Lower lobe of right lung (tissue), 2 donors: ENCODE results near the gene CDH8. TPM values are rescaled to one million over a fixed set of nuclear protein-coding genes. Genes with fewer than 3 reads are reported as not detected.

Experiments
- ATAC-seq, 2 donors: fragments of 200-7000 bp; cut with Tn5 transposase; one replicate each; pipeline ENCODE4 v1.9.1; 2020 to 2022; ENCODE audit warnings: mild to moderate bottlenecking in 2 of 2, moderate library complexity in 2 of 2
- DNase-seq: peaks from one replicate; pipeline ENCODE4 v3.0.0-alpha.2; 2020
- H3K27ac ChIP-seq: fragments of 200-600 bp; one replicate; pipeline ENCODE4 v1.8.0; 2022
- H3K27me3 ChIP-seq: fragments of 200-600 bp; one replicate; pipeline ENCODE4 v1.8.0; 2022; ENCODE audit warnings: low read depth
- H3K36me3 ChIP-seq: fragments of 200-600 bp; one replicate; pipeline ENCODE4 v1.8.0; 2022; ENCODE audit warnings: mild to moderate bottlenecking
- H3K4me1 ChIP-seq: fragments of 200-600 bp; one replicate; pipeline ENCODE4 v1.8.0; 2022
- H3K4me3 ChIP-seq: fragments of 200-600 bp; one replicate; pipeline ENCODE4 v1.8.0; 2022; ENCODE audit warnings: mild to moderate bottlenecking
- H3K9me3 ChIP-seq: fragments of 200-600 bp; one replicate; pipeline ENCODE4 v1.8.0; 2022
- CTCF ChIP-seq: fragments of 200-600 bp; IDR thresholded peaks from one replicate; pipeline ENCODE4 v1.8.0; 2022; ENCODE audit warnings: antibody characterized with exemption, mild to moderate bottlenecking
- intact Hi-C: fragments of 100-400 bp; cut with DNase I; formaldehyde crosslinking; loops from one replicate; pipeline ENCODE4 v1.11.0; 2022
- total RNA-seq: library from RNA; stranded (reverse); fragmentation: NEBNext Ultra II Directional; extraction: Animal tissue kit (Norgen Biotek cat#: 25700); gene quantifications from one replicate; pipeline ENCODE4 v1.2.1, GENCODE V29; 2021
- donor health status: DM: no; HTN: yes; CAD: no; lungs with severe emphysema.

CDH8 gene
- total RNA-seq, 1 donor from 2014 or later = 0.71 TPM

GRCh38 chr16:62038225-62038624, 2.0 kb upstream of the CDH8 start:
- no peaks in the 10 kb centered on the region for H3K36me3 ChIP-seq
- H3K4me1 ChIP-seq = peaks cover 10% of the 10 kb centered on the region
- TF ChIP-seq CTCF = no peak
- intact Hi-C loops = no loop called here
- H3K4me3 ChIP-seq = no peak overlapping the region
- H3K27ac ChIP-seq = no peak overlapping the region
- ATAC-seq (no peak), DNase-seq (no peak)
- H3K27me3 ChIP-seq = peaks cover 40% of the 10 kb centered on the region
- no peaks in the 10 kb centered on the region for H3K9me3 ChIP-seq

- Histone ChIP-seq H3K4me1 (peaks cover 10% of the 10 kb centered on the region), H3K4me3 (no peak overlapping the region), H3K27ac (no peak overlapping the region), H3K36me3 (no peaks in the 10 kb centered on the region), H3K9me3 (no peaks in the 10 kb centered on the region), H3K27me3 (peaks cover 45% of the 10 kb centered on the region)
- intact Hi-C loops = no loop called here
- no peak for TF ChIP-seq CTCF
- ATAC-seq = no peak
- DNase-seq = no peak
Measured at GRCh38 chr16:62036802-62037135, 531 bp upstream of the CDH8 start.

GRCh38 chr16:62035115-62036092, 834 bp downstream of the CDH8 start:
- no peaks in the 10 kb centered on the region for H3K9me3 ChIP-seq
- no peak for DNase-seq
- no peak for TF ChIP-seq CTCF
- H3K4me1 ChIP-seq = peaks cover 10% of the 10 kb centered on the region
- H3K27me3 ChIP-seq = peaks cover 45% of the 10 kb centered on the region
- H3K27ac ChIP-seq = no peak overlapping the region
- peak; percentile 21 to 37 for ATAC-seq
- intact Hi-C loops = no loop called here
- H3K4me3 ChIP-seq = peak overlapping the region; percentile 37
- no peaks in the 10 kb centered on the region for H3K36me3 ChIP-seq

- H3K36me3 ChIP-seq = no peaks in the 10 kb centered on the region
- H3K9me3 ChIP-seq = no peaks in the 10 kb centered on the region
- DNase-seq (no peak), ATAC-seq (no peak)
- peaks cover 10% of the 10 kb centered on the region for H3K4me1 ChIP-seq
- intact Hi-C loops = no loop called here
- H3K27ac ChIP-seq = no peak overlapping the region
- peak overlapping the region; percentile 37 for H3K4me3 ChIP-seq
- no peak for TF ChIP-seq CTCF
- peaks cover 42% of the 10 kb centered on the region for H3K27me3 ChIP-seq
Measured at GRCh38 chr16:62034231-62035114, 1.8 kb downstream of the CDH8 start.

GRCh38 chr16:62033065-62033464, 3.2 kb downstream of the CDH8 start:
- H3K27ac ChIP-seq = no peak overlapping the region
- no peak overlapping the region for H3K4me3 ChIP-seq
- H3K27me3 ChIP-seq = peaks cover 41% of the 10 kb centered on the region
- no peak for DNase-seq
- intact Hi-C loops = no loop called here
- peaks cover 10% of the 10 kb centered on the region for H3K4me1 ChIP-seq
- no peak for ATAC-seq
- no peaks in the 10 kb centered on the region for H3K9me3 ChIP-seq
- no peak for TF ChIP-seq CTCF
- H3K36me3 ChIP-seq = no peaks in the 10 kb centered on the region
